DMS79 (cell line): ENCODE results near the gene ERC2.
A peak's percentile ranks its signal among the peaks of the same experiment; 100 is the strongest.
"Not testable (repeated sequence)": the region's sequence is repeated elsewhere in the genome, so short reads cannot be mapped to it uniquely, and the experiment has no call there.

Experiments
- DNase-seq: peaks from one replicate; lab custom pipeline; 2025; lab: John Stamatoyannopoulos, UW

Gene ERC2

DNA sequence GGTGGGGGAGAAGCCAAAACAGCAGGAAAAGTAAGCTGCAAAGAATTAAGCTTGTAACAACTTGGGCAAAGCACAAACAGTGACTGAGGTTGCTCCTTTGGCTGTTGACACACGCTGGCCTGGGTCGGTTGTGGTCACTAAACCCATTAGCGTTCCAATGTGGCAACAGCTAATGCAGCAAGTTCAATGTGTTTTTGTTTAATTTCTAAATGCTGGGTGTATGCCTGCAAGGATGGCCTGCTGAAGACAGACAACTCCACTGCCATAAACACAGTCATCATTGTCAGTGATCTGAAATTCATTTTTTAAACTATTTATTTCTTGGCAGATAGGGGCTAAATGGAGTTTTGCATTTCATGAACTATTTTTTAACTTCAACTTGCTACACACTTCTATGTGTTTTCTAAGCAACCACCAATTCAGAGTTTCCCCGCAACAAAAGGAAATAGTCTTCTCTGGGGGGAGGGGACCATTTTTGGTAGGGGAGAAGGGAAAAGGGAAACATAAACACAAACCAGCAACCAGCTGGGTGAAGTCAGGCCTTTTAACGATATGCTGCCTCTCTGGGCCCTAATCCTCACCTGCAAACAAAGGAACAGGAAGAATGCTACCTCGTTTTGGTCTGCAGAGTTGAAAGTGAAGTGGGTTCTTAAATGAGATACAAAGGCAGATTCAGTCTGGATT is 946.4 kb downstream of the ERC2 start:
- DNase-seq: no peak

DNA sequence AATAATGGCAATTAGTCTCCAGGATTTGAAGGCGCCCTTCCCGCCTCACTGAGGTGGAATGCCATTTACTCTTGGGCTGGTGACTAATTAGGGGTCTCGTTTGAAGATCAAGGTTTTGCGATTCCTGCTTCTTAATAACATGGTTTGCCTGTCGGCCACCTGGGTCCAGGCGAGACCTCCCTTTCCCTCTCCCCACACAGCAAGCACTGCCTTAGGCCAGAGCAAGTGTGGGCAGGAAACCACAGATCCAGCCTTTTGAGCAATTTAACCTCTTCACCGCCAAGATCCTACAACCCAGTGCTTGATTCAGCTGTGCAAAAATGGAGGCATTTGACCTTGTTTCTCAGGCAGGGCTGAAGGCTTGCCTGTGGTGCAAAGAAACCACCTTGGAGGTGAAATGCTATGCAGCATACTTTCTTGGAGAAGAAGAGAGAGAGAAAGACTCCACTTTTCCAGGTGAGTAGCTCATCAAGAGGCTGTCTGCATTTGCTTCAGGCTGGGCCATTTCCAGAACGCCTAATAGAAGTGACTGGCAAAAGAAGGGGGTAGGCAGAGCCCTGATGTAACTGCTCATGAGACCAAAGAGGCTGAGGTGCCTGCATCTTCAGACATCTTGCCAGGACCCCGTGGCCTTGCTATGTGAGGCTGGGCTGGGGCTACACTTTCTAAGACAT is 947.1 kb downstream of the ERC2 start:
- DNase-seq: peak; percentile 6

DNA sequence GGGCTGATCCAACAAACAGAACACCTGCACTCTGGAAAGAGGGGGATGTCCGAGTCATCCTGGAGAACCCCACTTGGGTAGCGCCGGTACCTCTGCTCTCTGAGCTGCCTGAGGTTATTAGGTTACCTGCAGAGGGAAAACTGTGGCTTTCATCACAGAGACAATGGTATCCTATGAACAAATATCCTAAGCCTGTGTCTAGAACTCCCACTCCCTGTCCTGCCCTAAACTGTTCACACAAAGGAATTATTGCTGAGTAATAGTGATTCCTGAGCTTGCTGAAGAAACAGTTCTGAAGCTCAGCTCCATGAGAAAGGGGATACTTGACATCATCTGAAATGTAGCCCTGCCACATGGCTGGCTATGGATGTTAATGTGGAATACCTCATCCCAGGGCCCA is 949.2 kb downstream of the ERC2 start:
- no peak for DNase-seq

DNA sequence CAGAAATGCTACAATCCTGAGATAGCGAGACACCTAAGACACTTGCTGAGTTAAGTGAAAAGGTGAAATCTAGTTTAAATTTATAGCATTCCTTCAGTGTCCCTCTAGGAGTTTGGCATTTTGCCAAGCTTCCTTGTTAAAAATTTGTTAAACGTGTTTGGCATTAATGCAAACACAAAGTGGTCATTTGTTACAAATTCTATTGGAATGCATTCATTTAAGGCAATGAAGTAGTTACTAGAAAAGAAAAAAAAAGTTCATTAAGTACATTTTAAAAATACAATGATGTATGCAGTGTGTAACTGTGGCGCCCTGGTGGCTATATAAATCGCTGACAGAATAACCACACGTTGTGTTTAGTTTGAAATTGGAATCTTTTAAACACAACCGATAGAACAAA is 949.8 kb downstream of the ERC2 start:
- no peak for DNase-seq

DNA sequence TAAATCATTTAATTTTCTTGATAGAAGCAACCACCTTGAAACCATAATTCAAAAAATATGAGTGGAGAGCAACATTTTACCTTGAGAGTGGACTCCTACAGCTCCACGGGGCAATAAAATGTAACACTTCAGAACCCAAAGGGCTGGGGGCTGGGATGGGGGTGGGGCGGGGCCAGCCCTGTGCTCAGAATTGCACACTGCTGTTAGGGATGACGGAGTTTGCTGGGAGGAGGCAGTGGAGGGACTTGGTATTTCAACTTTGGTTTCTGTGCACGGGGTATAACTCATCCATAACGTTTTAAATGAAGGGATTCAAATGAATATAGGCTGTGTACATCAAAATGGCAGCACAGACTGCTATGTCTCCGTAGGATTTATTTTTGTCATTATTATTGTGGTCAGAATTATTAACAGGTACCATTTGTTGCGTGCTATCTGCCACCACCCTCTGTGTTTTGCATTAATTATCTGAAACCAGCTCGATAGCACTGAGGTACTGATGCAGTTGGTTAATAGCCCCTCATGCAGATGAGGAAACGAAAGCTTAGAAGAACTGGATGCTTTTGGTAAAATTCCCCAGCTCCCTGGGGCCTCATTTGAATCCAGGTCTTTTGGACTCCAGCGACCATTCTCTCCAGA is 951.8 kb downstream of the ERC2 start:
- DNase-seq: no peak

DNA sequence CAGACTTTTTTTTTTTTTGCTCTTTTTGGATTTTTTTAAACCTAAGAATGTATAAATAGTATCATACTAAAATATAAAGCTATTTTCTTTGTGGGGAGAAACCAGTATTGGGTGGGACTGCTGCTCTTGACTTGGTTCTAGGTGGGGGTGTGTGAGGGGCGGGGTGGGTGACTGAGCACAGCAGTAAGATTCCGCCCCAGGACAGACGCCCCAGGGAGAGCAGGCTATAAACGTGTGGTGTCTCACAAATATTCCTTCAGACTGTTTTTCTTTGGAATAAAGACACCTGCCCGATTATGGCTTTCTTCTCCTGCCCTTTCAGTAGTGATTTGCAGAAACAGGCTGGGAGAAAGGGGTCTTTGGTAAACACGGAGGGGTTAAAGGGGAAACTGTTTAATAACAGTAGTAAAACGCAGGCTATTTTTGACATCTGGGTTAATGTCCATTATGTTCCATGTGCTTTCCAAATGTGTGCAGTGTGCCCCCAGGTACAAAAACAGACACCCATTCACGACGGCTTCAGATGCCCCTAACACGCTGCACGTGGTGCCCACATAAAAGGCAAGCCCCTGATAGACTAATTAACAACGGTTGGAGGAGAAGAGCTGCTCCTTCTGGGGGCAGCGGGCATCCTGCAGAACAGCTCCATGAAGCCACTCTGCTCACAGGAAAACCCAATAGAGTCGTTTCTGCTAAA is 952.6 kb downstream of the ERC2 start:
- DNase-seq: no peak

DNA sequence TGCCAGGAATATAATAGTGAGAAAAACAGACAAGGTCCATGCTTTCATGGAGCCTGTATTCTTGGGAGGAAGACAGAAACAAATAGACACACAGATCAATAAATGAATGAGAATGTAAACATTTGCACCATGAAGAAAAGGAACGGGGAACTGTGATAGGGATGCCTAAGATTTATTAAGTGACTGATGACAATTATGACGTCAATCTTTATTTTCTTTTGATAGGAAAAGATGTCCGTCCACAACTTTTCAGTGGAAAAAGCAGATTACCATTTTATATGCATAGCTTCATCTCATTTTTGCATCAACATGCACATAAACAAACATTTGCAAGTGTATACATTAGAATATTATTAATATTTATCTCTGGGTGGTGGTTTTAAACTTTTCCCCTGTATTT is 953.3 kb downstream of the ERC2 start:
- DNase-seq: no peak

DNA sequence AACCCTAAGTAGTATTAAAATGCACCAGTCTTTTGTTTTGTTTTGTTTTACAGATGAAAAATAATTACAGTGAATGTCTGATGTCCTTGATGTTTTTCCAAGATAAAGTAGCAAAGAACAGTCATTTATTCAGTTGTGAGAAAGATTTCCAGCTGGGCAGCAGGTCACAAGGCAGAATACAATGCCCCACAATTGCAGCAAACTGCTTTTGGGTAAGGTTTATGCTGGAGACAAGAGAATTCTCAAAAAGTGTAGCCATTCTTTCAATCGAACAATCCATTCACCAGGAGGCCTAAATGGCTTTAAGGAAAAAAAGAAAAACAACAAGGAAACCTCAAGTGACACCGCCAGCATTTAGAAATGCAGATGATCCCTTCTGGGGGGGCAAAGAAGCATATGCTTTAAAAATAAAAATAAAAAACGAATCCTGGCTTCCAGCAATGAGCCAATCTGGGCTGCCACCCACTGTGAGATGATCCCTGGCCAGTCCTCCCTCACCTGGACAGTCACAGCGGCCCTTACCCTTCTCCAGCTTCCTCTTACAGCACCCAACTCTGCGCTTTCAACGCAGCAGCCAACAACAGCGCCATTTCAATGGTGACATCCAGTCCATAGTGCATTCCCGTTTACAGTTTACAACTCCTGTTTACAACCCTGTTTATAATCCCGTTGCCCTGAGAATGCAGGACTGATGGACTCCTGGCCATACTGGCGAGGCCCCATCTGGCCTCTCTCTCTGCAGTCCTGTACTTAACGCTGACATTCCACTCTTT is 955.5 kb downstream of the ERC2 start:
- no peak for DNase-seq

DNA sequence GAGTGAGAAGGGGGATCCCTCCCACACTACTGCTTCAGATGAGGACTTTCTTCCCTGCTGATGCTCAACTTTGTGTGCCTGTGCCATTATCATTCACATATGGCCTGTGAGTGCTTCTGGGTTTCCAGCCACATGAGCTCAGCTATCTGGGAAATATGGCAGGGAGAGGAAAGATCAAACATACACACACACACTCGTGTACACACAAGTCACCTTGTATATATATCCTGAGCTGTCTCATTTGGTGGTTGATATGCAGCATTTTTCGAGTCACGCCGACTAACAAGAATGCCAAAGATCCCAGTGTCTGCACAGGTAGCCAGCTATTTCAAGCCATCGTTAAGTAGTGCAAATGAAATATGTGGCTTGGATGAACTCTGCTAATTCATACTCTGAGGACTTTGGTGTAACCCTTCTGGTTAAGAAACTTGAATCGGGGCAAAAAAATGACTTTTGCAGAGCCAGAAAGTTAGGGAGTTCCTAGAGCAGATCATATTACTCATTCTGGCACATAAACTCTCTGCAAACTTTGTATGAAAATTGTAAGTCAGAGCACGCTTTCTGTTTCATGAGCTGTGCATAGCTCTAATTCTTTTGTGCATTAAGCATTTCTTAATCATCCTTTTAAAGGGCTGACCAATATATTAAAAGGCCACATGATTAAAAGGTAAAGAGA is 956.2 kb downstream of the ERC2 start:
- no peak for DNase-seq

DNA sequence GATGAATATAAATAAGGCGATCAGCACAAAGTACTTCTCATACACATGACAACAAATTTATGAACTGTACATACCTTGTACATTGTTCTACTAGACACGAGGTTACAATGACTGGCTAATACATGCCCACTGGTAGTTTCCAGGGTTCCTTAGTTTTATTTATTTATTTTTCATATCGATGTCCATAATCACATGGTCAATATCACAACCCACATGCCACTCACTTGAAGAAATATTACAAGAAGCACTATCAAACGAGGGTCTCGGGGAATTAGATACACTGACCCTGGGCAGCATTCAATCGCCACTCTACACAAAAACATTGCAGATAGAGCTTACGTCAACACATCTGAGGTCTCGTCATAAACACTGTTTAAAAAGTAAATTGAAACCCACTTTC is 959.9 kb downstream of the ERC2 start:
- no peak for DNase-seq

DNA sequence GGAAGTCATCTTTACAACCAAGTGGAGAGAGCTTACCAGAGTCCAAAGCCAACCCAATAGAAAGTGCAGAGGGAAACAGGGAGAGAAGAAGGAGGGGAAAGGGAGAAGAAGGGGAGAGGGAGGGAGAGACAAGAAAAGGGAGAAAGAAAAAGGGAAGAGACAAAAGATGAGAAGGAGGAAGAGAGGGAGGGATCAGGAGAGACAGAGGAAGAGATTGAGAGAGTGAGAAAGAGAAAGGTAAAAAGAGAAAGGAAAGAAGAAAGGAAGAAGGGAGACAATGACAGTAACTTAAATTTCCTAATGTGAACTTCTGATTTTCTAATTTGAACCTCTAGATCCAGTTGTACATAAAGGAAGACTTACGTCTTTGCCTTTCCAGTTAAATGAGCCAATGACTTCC is 960.5 kb downstream of the ERC2 start:
- DNase-seq: no peak

DNA sequence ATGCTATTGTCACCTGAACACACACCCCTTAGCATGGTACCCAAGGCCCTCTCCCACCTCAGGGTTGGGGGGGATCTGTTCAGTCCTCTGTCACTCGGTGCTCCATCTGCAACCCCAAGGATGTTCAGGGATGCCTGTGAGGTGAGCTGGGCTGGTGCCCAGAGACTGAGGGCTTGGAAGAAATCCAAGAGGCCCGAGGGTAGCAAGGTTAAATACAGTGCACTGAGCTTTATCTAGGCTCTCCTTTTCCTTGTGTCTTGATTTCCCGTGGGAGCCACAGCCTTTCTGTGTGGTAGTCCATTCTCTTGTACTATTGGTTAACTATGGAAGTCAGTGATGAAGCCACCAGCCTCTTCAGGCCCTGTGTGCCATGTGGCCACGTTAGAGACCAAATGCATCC is 962.5 kb downstream of the ERC2 start:
- DNase-seq: no peak

DNA sequence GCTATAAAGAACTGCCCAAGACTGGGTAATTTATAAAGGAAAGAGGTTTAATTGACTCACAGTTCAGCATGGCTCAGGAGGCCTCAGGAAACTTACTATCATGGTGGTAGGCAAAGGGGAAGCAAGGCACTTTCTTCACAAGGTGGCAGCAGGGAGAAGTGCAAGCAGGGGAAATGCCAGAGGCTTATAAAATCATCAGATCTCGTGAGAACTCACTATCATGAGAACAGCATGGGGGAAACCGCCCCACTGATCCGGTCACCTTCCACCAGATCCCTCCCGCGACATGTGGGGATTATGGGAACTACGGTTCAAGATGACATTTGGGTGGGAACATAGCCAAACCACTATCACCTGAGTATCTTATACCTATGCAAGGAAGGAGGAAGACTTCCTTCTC is 963.2 kb downstream of the ERC2 start:
- not testable (repeated sequence) for DNase-seq

DNA sequence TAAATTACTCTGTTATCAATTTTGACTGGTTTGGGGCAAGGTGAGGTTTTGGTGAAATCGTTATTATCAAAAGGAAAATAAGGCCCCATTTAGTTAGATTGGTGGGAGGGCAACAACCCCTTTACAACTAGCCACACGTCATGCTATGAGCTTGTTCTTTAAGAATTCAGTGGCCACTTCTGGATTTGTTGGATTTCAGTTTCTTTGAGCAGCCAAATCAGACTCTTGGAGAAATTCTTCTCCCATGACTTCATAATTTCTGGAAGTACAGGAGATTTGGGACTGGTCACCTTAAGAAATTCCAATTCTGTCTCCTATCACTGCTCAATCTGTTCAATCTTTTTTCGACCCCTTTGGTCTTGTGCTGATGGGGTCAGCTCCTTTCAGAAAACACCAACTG is 966.4 kb downstream of the ERC2 start:
- DNase-seq: no peak

DNA sequence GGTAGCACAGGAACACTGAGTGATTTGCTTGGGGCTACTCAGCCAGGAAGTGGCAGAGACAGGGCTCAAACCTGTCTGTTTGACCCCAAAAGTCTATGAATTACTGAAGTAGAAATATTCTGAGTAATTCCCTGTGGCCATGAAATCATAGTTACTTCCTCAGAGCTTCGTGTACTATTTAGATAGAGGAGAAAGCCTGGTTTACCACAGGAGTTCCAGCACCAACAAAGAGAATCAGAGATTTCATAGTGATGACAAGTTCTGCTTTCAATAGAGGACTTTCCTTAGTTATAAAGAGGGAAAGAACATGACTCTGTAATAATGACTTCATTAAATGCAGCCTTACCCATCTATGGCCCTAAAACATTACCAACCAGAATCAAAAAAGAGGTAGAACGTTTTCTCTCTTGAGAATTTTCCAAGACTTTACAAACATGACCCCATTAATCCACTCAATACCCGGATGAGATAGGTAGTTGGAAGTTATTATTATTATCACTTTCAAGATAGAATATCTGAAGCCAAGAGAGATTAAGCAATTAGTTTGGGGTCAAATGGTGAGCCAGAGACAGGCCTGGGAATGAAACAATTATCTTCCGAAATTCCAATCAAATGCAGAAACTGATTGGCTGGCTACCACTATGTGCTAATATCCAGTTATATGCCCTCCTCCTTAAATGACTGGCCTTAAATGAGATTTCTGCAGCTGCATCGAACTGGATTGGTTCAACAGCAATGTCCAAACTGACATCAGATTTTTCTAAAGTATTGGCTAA is 967.5 kb downstream of the ERC2 start:
- no peak for DNase-seq

DNA sequence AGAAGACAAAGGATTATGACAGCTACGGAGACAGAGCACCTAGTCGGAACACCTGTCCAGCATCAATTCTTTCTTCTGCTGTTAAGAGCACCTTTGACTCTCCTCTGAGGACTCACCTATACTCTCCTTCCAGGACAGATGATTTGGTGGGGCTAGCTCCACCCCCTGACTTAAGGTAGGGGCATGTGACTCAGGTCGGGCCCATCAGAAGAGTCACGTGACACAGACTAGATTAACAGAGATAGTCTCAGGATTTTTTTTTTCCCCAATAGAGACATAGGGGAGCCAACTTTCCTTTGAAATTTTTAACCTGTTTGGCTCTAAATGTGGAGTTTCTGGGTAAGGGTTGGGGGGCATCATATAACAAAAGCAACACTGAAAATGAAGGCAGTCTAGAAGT is 969.7 kb downstream of the ERC2 start:
- no peak for DNase-seq

DNA sequence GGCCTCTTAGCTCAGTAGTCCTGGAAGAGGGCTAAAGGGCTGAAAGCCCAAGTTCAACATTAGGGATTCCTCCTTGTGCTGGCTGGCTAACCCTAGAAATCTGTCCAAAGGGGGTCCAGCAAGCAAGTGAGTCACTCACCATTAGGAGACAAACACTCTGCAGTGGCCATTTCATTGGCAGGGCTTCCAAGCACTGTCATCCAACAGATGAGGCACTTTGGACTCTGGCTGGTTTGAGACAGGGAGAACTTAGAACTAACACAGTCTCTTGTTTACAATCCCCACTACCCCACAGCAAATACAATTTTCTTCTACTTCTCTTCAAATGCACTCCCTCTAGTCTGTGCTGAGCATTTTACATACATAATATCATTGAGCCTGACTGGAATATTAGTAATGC is 971.0 kb downstream of the ERC2 start:
- no peak for DNase-seq

DNA sequence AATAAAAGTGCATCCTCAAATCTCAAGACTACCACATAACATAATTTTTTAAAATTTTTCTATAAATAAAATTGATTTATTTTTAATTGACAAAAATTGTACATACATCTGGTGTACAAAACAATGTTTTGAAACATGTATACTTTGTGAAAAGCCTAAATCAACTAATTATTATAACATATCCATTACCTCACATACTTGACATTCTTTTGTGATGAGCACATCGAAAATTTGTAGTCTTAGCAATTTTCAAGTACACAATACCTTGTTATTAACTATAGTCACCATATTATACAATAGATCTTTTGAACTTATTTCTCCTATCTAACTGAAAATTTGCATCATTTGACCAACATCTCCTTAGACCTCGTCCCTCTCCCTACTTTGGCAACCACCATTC is 973.3 kb downstream of the ERC2 start:
- no peak for DNase-seq

DNA sequence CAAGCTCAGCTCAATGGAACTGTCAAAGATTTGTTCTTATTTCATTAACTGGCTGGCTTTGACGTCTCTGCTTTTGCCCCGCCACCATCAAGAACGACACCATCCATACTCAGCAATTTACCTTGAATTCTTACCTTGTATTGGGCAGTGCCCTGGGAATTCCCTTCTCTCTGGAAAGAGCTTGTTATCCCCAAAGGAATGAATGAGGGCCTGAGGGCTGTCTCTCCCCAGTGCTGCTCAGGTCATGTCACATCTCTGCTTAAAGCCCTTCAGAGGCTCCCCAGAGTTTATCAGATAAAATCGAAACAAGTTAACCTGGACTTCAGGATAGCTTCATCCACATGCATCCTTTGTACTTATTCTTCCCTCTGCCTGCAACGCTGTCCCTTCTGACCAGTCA is 975.3 kb downstream of the ERC2 start:
- DNase-seq: no peak

DNA sequence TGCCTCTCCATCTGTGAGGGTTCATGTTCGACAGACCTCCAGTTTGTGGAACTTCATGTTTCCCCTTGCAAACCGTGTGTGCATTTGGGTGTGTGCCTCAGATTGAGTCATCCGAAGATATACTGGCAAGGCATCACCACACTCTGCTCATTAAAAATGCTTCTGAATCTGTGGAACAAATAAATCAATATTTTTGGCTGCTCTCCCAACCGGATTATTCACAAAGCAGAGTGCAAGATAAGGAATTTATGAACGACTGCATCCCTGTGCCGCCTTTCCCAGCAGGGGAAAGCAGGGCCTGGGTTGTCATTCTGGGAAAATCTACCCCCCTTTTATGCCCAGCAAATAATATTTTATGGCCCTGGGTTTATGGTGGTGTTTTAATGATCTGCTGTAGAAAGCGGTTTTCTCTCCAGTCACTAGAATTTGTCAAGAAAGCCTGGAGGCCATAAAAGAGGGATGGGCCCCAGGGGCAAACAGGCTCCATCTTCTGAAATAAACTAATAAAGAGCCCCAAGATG is 976.9 kb downstream of the ERC2 start:
- DNase-seq: no peak
